Left kidney (tissue), 2 donors: ENCODE measurements around the gene PEX10. TPM values are rescaled to one million over a fixed set of nuclear protein-coding genes. Genes with fewer than 3 reads are reported as not detected.

Experiments used
- DNase-seq: peaks from one replicate; pipeline ENCODE4 v3.0.0-alpha.2; 2013
- polyA plus RNA-seq: library from polyadenylated mRNA; unstranded; fragments of 120-200 nt; gene quantifications from one replicate; pipeline ENCODE4 v1.2.1, GENCODE V29; 2013; ENCODE audit not compliant: insufficient read length

PEX10 gene
- polyA plus RNA-seq, 1 donor = 21.5 TPM

- DNase-seq = no peak
These were observed 6.6 kb downstream of the PEX10 start for GRCh38 chr1:2405588-2406295.

GRCh38 chr1:2404890-2405511 is 7.4 kb downstream of the PEX10 start:
- no peak for DNase-seq

GRCh38 chr1:2404142-2404889 is 8.0 kb downstream of the PEX10 start:
- DNase-seq = no peak

- no peak for DNase-seq
These were observed 9.1 kb downstream of the PEX10 start for GRCh38 chr1:2403273-2403672.

- no peak for DNase-seq
These were observed 9.9 kb downstream of the PEX10 start for GRCh38 chr1:2402420-2402819.

GRCh38 chr1:2400950-2401649 is 11.3 kb downstream of the PEX10 start:
- DNase-seq = no peak

GRCh38 chr1:2400576-2400909 is 11.8 kb downstream of the PEX10 start:
- no peak for DNase-seq

- no peak for DNase-seq
These were observed 12.3 kb downstream of the PEX10 start for GRCh38 chr1:2399890-2400575.

GRCh38 chr1:2398871-2399270 is 13.5 kb downstream of the PEX10 start:
- DNase-seq = no peak

GRCh38 chr1:2397007-2397679 is 15.2 kb downstream of the PEX10 start:
- DNase-seq = no peak

GRCh38 chr1:2396476-2396875 is 15.9 kb downstream of the PEX10 start:
- no peak for DNase-seq

- DNase-seq = no peak
These were observed 16.3 kb downstream of the PEX10 start for GRCh38 chr1:2396059-2396458.

GRCh38 chr1:2395245-2395644 is 17.1 kb downstream of the PEX10 start:
- DNase-seq = no peak

- no peak for DNase-seq
These were observed 17.6 kb downstream of the PEX10 start for GRCh38 chr1:2394761-2395160.

- DNase-seq = no peak
These were observed 18.1 kb downstream of the PEX10 start for GRCh38 chr1:2394220-2394619.

- DNase-seq = no peak
These were observed 18.9 kb downstream of the PEX10 start for GRCh38 chr1:2393471-2393877.

- DNase-seq = no peak
These were observed 19.7 kb downstream of the PEX10 start for GRCh38 chr1:2392686-2393085.

- DNase-seq = no peak
These were observed 20.3 kb downstream of the PEX10 start for GRCh38 chr1:2391931-2392509.

- DNase-seq = peak; percentile 98
These were observed 21.1 kb downstream of the PEX10 start, which contains the start of the genes MORN1 and RER1 for GRCh38 chr1:2391041-2391930. Gene MORN1, minus strand, starts transcription at chr1:2391554. Its CDS starts 21 bp downstream, at chr1:2391533. Gene RER1, plus strand, starts transcription at chr1:2391841. Its CDS starts 3,950 bp downstream, at chr1:2395791.

- no peak for DNase-seq
These were observed 22.7 kb downstream of the PEX10 start for GRCh38 chr1:2389644-2390043.
